AG04450 (cell line): ENCODE data around the gene CNIH1. TPM values are rescaled to one million over a fixed set of nuclear protein-coding genes. Genes with fewer than 3 reads are reported as not detected.

Source experiments
- CTCF ChIA-PET: fragments of 300-600, 350-600 bp; formaldehyde crosslinking; extraction: SDS; loops from one replicate; lab custom pipeline; 2022; ENCODE audit warnings: antibody characterized with exemption, inconsistent platforms; lab: Charles Lee
- POLR2A ChIA-PET: fragments of 350-600 bp; formaldehyde crosslinking; extraction: SDS; loops from one replicate; lab custom pipeline; 2021; ENCODE audit warnings: antibody characterized with exemption, inconsistent platforms; lab: Yijun Ruan, JAX
- DNase-seq: peaks from one replicate; pipeline ENCODE4 v3.0.0-alpha.2; 2011; ENCODE audit warnings: low read depth, low spot score
- H3K27ac ChIP-seq: one replicate; pipeline ENCODE4 v1.5.1; 2012; ENCODE audit warnings: low read depth, low read length, control low read depth
- H3K27me3 ChIP-seq: one replicate; pipeline ENCODE4 v1.6.0; 2012; ENCODE audit warnings: low read length; ENCODE audit not compliant: control insufficient read depth, insufficient read depth
- H3K4me3 ChIP-seq: 2 replicates; pipeline ENCODE4 v1.5.1; 2011; ENCODE audit warnings: mild to moderate bottlenecking, low read depth, low read length, control low read depth
- H3K9me3 ChIP-seq: 2 replicates; pipeline ENCODE4 v1.5.1; 2012; ENCODE audit warnings: low read length; ENCODE audit not compliant: control insufficient read depth, insufficient read depth
- polyA plus RNA-seq: library from polyadenylated mRNA; depleted of rRNA; stranded (reverse); fragments of >200 nt; gene quantifications from 2 replicates; pipeline ENCODE4 v1.2.3, GENCODE V29; 2011; rRNA removed
- TF ChIP-seq, protein P1 (sequence below): IDR thresholded peaks from 2 replicates; pipeline ENCODE4 v1.5.1; 2011; ENCODE audit warnings: low read depth, low read length, control low read depth, inconsistent platforms

CNIH1 gene
- polyA plus RNA-seq, 1 experiment = 254 TPM

DNA sequence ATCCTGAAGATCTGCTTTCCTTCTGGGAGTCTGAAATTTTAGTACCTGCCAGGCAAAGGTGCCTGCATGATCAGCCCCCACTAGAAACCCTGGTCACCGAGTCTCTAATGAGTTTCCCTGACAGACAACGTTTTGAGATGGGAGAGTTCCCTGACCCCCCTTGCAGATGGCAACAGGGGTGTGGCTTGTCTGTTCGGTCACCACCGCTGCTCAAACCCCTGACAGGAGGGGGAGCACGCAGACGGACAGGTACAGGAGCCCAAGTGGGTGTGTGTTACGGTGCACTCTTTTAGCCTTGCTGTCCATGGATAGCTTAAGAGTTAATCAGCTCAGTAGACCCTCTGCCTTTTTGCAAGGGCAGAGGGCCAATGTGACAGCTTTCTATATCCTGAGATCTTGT is 63.7 kb downstream of the CNIH1 start:
- Histone ChIP-seq H3K27me3 (peaks cover 12% of the 10 kb centered on the region), H3K9me3 (no peaks in the 10 kb centered on the region), H3K27ac (no peak overlapping the region), H3K4me3 (no peak overlapping the region)
- ChIA-PET CTCF (interaction anchor here (0.6 to 1.2 kb wide), 2 partner anchors 11 to 15 kb away, joined by 3 read pairs; no protein-coding TSS in a partner anchor), POLR2A (no interaction called here)
- DNase-seq = no peak
- TF ChIP-seq, protein P1, sequence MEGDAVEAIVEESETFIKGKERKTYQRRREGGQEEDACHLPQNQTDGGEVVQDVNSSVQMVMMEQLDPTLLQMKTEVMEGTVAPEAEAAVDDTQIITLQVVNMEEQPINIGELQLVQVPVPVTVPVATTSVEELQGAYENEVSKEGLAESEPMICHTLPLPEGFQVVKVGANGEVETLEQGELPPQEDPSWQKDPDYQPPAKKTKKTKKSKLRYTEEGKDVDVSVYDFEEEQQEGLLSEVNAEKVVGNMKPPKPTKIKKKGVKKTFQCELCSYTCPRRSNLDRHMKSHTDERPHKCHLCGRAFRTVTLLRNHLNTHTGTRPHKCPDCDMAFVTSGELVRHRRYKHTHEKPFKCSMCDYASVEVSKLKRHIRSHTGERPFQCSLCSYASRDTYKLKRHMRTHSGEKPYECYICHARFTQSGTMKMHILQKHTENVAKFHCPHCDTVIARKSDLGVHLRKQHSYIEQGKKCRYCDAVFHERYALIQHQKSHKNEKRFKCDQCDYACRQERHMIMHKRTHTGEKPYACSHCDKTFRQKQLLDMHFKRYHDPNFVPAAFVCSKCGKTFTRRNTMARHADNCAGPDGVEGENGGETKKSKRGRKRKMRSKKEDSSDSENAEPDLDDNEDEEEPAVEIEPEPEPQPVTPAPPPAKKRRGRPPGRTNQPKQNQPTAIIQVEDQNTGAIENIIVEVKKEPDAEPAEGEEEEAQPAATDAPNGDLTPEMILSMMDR = no peak

DNA sequence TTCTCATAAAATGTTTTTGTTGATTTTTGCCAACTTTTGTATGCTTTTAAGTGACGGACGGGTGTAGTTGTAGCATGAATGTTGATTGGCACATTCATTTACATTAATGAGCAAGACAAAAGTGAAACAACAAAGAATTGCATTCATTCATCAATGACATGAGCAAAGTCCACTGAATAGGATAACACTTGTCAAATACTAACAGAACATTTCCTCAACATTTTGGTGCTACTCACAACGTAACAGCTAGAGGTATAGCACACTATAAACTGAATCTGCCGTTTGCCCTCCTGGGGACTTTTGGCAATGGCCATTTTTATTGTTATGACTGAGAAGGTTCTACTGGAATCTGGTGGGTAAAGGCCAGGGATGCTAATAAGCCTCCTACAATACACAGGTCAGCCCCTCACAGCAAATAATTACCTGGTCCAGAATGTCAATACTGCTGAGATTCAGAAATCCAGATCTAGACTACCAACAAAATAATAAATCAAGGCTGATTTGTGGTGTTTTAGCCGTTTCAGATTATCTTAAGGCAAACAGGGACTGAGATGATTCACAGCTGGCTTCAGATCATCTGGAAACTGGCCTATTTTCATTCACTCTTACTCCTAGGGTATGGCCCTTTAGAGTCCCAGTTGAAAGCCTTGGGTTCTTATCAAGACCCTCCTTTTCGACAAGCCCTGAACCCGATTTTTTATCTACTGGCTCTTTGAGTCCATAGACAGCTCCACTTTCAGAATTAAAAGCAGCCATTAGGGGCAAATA is 66.9 kb downstream of the CNIH1 start:
- ChIA-PET CTCF (interaction anchor here (0.8 kb wide), 1 partner anchor 22 kb away, joined by 3 read pairs; the partner anchor contains the start of gene CDKN3), POLR2A (interaction anchor here (0.6 kb wide), 1 partner anchor 848 kb away, joined by 3 read pairs; no protein-coding TSS in a partner anchor)
- Histone ChIP-seq H3K4me3 (no peak overlapping the region), H3K27ac (no peak overlapping the region), H3K9me3 (no peaks in the 10 kb centered on the region), H3K27me3 (peaks cover 12% of the 10 kb centered on the region)
- TF ChIP-seq, protein P1 = no peak
- DNase-seq = no peak

Other genes with a start within 250 kb of the CNIH1 start
- gene CDKN3, start 44.4 kb downstream of the CNIH1 start, polyA plus RNA-seq = 20.8 and 28.9 TPM in 2 replicates
- gene GMFB, start 47.6 kb upstream of the CNIH1 start, polyA plus RNA-seq = 34.2 and 49.2 TPM in 2 replicates
- gene CGRRF1, start 68.5 kb upstream of the CNIH1 start, polyA plus RNA-seq = 15.2 and 22.2 TPM in 2 replicates
- gene SAMD4A, start 125.8 kb upstream of the CNIH1 start, polyA plus RNA-seq = 12.7 and 21.0 TPM in 2 replicates